HG03066 (cell line): ENCODE measurements around the gene MSL2.
"Not testable (repeated sequence)": the region's sequence is repeated elsewhere in the genome, so short reads cannot be mapped to it uniquely, and the experiment has no call there.

Source experiments
- ATAC-seq: cut with Tn5 transposase; IDR thresholded peaks from one replicate; pipeline ENCODE4 v1.9.1; 2021; ENCODE audit warnings: low read depth; ENCODE audit not compliant: unreplicated experiment

MSL2 gene, protein sequence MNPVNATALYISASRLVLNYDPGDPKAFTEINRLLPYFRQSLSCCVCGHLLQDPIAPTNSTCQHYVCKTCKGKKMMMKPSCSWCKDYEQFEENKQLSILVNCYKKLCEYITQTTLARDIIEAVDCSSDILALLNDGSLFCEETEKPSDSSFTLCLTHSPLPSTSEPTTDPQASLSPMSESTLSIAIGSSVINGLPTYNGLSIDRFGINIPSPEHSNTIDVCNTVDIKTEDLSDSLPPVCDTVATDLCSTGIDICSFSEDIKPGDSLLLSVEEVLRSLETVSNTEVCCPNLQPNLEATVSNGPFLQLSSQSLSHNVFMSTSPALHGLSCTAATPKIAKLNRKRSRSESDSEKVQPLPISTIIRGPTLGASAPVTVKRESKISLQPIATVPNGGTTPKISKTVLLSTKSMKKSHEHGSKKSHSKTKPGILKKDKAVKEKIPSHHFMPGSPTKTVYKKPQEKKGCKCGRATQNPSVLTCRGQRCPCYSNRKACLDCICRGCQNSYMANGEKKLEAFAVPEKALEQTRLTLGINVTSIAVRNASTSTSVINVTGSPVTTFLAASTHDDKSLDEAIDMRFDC

DNA sequence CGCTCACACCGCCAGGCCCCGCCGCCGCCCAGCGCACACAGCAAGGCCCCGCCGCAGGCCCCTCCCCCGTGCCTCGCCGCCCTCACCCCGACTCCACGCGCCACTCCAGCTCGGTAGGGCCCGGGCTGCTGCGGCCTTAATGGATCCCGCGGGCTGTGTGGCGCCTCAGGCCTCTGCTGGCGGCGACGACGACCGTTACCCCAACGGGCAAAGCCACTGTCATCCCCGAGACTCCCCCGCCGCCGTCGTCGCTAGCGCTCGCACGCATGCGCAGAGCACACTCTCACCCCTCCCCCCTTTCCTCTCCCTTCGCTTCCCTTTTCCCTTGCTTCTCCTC is at the start of gene MSL2:
Gene MSL2 (minus strand): TSS at position 272 of the 337 bp plus-strand sequence. CDS start 1,222 bp downstream, outside the sequence.
- no peak for ATAC-seq

DNA sequence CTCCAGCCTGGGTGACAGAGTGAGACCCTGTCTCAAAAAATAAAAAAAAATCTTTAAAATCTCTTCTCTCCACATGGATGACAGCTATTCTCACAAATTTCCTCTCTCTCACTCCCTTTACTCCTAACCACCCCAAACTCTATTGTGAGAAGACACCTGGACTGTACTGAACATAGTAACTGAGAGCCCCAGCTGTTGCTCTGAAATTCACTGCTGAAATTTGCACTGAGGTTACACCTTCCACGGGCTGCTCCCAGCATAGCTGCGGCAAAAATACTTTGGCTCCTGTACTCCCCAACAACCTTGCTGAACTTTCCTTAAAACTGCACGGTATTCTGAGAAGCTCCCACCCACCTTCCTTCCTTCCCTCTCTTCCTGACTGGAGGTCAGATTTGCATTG is 49.6 kb upstream of the MSL2 start:
- ATAC-seq, result no peak

DNA sequence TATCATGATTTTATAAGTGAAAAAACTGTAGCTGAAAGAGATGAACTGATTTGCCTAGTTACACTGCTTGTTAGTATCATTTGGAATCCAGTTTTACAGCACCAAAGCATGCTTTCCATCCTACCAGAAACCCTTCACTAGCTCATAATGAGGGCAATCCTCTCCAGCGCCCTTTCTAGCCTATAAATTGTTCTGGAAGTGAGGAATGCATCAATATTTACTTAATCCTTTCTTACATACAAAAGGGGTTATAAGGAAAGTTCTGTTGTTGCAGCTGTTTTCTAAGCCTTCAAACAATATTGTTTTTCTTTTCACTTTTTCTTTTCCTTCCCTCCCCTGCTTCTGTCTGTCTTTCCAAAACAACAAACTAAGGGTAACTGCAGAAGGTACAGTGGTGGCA is 43.0 kb upstream of the MSL2 start:
- no peak for ATAC-seq

DNA sequence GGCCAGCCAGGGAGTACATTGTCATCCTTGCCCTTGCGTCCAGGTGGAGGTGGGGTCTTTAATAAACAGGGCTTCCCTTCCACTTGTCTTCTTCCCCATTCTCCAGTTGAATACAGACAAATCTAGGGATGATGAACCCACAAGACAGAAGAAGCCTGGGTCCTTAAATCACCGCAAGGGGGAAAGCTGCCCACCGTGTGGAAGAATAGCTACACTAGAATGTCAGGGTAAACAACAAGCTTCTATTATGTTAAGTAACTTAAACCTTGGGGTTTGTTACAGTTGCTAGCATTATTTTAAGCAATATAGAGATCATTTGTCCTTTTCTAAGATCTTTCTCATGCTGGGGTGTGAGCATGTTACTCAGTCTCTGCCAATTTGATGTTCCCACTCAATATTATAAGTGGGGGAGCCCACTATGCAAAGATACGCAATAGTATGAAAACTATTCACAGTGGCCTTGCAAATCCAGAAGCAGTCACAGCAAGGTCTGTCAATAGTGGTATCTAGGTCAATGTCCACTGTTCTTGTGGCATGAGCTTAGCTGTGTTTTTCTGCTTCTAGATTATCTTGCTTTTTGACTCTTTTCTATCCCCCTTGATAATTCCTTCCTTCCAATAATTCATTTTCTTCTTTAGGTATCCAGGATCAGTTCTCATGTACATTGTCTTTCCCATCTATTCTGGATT is 42.0 kb upstream of the MSL2 start:
- ATAC-seq, result no peak

DNA sequence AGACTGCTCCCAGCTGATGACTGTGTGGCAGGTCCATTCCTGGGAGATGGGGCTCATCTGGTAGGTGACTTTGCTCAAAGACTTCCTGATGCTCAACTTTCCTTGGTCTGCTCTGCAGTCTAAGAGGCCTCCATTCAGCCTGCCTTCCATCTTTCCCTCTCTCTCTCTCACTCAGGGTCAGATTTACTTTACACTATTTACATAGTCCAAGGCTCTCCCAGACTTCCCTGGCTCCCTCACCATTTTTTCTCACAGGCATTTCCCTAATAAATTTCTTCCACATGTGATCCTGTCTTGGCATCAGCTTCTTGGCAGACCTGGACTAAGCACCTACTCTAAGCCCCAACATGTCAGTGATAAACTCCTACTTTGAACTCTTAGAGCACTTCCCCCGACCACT is 41.0 kb upstream of the MSL2 start:
- no peak for ATAC-seq

DNA sequence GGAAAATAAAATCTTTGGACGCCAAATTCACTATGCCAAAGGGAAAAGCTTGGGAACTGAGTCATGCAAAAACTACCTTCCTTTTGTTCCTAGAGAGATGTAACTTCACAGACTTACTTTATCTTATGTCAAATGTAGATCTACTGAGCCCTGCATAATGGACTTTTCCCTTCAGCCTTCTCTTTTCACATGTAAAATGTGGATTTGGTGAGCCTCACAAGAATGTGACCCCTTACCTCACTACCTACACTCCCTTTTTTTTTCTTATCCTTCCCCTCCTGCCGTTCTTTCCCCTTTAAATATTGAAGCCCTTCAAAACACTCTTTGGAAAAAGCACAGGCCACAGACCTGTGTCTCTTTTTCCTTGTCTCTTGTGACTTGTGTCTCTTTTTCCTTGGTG is 40.0 kb upstream of the MSL2 start:
- ATAC-seq, result no peak

DNA sequence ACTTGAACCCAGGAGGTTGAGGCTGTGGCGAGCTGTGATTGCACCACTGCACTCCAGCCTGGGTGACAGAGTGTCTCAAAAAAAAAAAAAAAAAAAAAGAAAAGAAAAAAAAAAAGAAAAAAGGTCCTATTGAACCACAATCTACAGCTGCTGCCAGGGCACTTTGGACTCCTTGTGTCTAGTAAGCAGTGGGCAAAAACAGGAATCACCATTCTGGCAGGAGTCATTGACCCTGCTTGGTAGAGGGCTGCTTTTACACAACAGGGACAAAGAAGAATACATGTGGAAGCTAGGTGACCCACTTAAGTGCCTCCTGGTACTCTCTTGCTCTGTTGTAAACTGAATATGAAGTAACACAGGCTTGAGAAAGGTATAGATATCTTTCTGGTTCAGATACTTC is 39.4 kb upstream of the MSL2 start:
- no peak for ATAC-seq

DNA sequence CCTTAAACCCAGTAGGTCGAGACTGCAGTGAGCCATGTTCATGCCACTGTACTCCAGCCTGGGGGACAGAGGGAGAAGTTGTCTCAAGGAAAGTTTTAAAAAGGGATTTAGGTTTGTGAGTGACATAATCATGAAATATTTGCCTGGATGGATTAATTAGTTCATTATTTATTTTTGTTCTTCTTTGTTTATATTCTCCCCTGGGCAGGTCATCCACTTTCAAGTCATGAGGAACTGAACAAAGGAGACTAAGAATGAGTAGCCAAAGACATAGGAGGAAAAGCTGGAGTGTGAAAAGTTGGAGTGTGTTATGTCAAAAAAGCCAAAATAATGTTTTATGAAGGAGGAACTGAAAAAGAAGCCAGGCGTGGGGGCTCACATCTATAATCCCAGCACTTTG is 36.3 kb upstream of the MSL2 start:
- ATAC-seq, result no peak

DNA sequence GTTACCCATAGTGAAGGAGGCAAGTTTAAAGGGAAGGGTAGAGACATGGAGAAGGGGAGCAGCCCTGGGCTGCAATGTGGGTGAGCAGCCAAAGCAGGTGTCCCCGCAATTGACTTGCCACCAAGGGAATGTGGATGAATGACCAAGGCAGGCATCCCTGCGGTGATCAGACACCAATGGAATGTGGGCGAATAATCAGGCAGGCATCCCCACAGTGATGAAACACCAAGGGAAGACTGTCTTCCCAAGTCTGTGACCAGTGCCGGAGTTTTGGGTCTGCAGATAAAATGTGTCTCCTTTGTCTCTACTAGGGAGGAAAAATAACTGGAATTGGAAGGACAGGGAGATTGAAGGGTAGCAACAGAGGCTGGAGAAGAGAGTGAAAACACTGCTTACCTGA is 26.6 kb upstream of the MSL2 start:
- not testable (repeated sequence) for ATAC-seq

DNA sequence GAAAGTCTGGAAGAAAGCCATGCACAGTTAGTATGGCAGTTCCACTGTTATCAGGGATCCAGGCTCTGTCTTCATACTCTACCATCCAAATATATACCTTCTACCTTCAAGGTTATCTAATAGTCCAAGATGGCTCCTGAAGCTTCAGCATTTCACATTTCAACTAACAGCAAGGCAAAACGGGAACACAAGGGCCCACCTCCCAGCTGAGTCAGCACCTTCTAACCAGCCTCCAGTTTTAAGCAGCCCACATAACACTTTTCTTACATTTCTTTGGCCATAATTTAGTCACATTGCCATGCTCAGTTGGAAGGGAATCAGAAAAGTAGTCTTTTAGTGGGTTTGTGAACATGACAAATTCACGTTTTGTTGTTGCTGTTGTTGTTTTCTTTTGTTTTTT is 15.4 kb upstream of the MSL2 start:
- ATAC-seq, result no peak

DNA sequence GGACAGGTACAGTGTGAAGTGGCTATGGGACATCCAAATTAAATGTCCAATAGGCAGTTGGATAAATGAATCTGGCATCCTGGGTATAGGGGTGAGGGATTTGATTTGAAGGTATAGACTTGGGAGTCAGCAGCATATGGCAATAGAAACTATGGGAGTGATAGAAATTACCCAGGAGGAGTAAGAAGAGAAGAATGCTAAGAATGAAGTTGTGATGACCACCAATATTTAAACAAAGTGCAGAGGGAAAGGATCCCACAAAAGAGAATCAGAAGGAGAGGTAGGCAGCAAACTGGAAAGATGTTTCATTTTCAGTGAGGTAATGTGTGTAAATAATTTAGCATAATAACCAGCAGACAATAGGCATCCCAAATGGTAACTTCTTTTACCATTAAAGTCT is 13.8 kb upstream of the MSL2 start:
- ATAC-seq, result no peak

DNA sequence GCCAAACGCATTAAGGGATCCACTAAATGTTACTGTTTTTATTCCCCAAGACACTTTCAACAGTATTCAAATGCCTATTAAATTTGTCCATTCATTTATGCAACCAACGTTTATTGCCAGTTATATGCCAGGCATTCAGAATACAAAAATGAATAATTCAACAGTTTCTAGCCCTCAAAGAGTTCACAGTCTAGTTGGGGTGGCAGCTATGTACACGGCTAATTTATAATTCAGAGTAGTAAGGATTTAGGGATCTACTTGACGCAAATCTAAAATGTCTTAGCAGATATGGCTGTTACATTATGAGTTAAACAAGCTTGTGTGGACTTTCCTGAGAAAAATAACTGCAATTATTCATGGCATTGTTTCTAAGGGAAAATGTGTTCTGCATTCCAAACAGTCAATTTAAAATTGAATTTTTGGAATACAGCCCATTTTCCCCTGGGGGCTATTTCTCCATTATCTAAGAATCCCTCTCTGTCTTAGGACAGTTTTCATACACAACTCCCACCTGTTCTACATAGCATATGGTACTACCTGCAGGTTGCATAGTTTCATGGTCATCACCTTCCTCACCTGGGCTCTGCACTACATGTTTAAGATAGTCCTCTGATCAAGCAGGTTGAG is 11.5 kb upstream of the MSL2 start:
- no peak for ATAC-seq

DNA sequence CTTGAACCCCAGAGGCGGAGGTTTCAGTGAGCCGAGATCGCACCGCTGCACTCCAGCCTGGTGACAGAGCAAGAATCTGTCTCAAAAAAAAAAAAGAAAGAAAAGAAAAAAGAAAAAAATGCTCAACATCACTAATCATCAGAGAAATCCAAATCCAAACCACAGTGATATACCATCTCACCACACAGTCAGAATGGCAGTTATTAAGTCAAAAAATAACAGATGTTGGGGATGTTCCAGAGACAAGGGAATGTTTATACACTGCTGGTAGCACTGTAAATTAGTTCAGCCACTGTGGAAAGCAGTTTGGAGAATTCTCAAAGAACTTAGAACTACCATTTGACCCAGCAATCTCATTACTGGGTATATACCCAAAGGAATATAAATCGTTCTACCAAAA is 3.1 kb upstream of the MSL2 start:
- not testable (repeated sequence) for ATAC-seq

DNA sequence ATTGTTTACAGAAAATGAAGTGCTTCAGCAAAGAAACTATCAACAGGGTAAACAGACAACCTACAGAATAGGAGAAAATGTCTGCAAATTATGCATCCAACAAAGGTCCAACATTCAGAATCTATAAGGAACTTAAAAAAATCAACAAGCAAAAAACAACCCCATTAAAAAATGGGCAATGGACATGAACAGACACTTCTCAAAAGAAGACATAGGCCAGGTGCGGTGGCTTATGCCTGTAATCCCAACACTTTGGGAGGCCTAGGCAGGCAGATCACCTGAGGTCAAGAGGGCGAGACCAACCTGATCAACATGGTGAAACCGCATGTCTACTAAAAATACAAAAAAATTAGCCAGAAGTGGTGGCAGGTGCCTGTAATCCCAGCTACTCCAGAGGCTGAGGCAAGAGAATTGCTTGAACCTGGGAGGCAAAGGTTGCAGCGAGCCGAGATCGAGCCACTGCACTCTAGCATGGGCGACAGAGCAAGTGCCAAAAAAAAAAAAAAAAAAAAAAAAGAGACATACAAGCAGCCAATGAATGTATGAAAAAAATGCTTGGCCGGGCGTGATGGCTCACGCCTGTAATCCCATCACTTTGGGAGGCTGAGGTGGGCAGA is 2.4 kb upstream of the MSL2 start:
- not testable (repeated sequence) for ATAC-seq

DNA sequence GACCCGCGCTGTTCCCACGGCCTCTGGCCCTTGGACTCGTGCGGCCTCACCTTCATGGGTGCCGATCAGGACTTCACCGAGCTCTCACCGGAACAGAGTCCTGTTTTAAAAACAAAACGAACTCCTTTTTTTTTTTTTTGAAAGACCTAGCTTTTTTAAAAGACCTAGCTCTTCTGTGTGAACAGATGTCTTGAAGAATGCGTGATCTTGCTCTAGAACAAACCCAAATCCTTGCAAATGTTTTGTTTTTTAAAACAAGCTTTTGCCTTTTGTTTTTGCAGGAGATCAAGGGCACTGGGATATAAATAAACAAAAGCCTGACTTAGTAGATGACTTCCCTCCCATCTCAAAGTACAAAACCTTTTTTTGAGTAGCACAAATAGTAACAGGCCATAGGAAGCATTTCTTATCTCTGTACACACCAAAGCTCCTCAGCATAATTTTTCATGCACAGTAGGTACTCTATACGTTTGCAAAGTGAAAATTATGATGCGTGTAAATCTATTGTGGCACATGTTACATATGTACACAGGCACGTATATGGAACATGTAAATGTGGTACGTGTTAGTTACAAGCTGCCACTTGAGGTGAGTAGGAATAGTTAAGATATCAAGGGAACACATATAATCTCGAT is 1.1 kb upstream of the MSL2 start:
- no peak for ATAC-seq

DNA sequence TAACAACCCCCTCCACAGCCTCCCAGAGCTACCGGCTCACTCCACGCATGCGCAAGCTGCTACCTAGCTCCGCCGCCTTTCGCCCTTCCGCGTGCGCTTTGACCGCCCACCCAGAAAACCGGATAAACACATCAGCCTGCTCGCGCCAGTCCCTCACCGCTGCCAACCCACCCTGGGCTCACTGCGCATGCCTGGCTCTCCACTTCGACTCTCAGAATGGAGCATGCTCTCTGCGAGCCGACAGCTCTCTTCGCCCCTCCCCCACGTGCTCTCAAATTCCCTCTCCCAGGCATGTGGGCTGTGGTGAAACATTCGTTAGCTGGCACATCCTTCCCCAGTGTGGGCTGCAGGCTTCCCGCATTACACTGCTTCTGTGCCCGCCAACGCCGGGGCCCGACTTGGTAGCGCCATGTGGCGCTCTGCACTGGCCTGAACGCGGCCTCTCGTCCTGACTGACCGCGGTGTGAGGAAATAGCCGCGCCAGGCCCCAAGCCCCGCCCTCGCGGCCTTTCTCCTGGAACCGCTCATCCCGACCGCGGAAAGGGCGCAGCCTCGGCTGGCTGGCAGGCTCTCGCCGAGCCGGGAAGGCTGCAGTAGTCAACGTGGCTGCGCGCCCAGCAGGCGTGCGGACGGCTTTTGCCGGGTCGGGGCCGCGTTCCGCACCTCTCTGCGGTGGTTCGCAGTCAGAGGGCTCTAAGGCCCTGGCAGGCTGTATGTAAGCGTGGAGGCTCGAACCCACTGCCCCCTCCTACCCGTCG is 445 bp upstream of the MSL2 start:
- ATAC-seq, result peak; percentile 68

DNA sequence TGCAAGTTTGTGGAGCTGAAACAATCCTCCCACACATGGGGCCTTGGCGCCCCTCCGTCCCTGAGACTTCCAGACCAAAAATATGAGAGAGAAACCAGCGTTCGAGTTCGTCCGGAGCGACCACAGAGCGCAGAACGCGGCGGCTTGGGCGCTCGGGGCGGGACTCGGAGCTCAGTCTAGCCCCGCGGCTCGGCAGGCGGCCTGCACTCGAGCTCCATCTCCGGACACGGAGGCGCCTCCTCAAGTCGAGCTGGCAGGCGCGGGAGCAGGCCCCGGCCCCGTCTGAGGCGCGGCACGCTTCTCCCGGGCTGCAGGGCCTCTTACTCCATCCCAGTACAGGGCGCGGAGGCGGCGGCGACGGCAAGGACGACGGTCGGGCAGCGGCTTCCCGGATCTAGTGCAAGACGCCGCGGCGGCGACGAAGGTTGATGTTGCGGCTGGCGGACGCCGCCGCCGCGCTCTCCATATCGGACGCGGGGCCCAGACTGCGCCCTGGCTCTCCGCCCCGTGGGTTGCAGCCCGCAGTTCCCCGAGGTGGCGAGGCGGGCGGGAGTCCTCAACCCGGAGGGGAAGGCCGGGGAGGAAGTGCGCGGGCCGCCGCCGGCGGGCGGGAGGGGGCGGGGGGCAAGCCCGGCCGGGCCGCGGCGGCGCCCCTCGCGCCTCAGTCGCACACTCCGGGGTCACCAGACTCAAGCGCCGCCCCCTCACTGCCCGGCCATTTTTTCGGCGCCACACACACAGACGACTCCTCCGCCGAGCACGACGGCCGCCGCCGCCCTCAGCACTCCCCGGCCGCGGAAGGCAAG is 674 bp downstream of the MSL2 start:
- ATAC-seq, result peak; percentile 27

DNA sequence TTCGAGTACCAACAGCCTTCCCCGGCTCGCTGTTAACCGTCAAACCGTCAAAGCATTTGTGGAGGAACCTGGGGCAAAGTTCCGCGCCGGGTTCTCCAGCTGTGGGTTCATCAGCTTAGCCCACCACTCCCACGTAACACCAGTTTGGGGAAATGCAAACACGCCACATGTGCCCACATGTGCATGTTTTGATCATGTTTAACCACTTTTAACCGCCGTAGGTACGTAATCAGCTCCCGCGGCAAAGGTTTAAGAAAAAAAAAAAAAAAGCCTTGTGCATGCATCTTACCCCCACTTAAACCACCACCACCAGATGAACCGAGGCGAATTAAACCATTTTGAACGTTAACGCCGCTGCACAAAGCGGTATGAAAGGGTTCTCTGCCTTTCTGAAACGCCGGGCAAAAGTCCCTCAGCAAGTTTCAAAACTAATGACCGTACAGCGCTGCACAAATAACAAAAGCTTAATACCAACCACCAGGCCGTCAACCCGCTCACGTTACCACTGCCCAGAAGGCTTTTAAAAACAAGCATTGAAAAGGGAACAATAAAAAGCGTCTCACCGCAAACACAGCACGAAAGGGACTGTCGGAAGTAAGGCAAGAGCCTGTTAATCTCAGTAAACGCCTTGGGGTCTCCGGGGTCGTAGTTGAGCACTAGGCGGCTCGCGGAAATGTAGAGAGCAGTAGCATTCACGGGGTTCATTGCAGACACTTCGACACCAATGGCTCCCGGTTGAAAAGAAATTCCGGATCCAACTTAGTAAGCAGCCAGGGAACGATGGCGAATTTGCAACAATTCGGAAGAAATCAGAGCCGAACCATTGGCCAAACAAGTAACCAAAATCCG is 1.5 kb downstream of the MSL2 start:
- ATAC-seq, result no peak
